DOHH2 (cell line): Measurements from ENCODE around the gene SYNE1.

Experiments
- H3F3A ChIP-seq: fragments of 200-600 bp; sonication (generic), shearing (Covaris generic); 2 replicates; pipeline ENCODE4 v1.6.0; 2016; ENCODE audit warnings: antibody characterized with exemption, mild to moderate bottlenecking; ENCODE audit not compliant: control insufficient read depth, insufficient read depth
- H3K27ac ChIP-seq: fragments of 200-600 bp; sonication (generic); 2 replicates; pipeline ENCODE4 v1.5.1; 2014; ENCODE audit warnings: low read depth, mild to moderate bottlenecking, low read length, moderate library complexity
- H3K27me3 ChIP-seq: fragments of 200-600 bp; sonication (generic); 2 replicates; pipeline ENCODE4 v1.6.1; 2014; ENCODE audit warnings: mild to moderate bottlenecking, low read length, mixed read lengths; ENCODE audit not compliant: control insufficient read depth
- H3K36me3 ChIP-seq: fragments of 200-600 bp; sonication (generic); 2 replicates; pipeline ENCODE4 v1.6.1; 2014; ENCODE audit warnings: mild to moderate bottlenecking, low read length, moderate library complexity, mixed read lengths; ENCODE audit not compliant: control insufficient read depth
- H3K4me1 ChIP-seq: fragments of 200-600 bp; sonication (generic); 2 replicates; pipeline ENCODE4 v1.6.1; 2014; ENCODE audit warnings: mild to moderate bottlenecking, low read length, mixed read lengths; ENCODE audit not compliant: control insufficient read depth
- H3K4me2 ChIP-seq: fragments of 200-600 bp; sonication (generic); 2 replicates; pipeline ENCODE4 v1.6.0; 2014; ENCODE audit warnings: mild to moderate bottlenecking, low read length, moderate library complexity
- H3K4me3 ChIP-seq: fragments of 200-600 bp; sonication (generic); 2 replicates; pipeline ENCODE4 v1.5.1; 2014; ENCODE audit warnings: mild to moderate bottlenecking, low read length, mixed read lengths
- H3K79me2 ChIP-seq: fragments of 200-600 bp; sonication (generic); 2 replicates; pipeline ENCODE4 v1.6.1; 2014; ENCODE audit warnings: mild to moderate bottlenecking, low read length, mixed read lengths; ENCODE audit not compliant: control insufficient read depth
- H3K9me2 ChIP-seq: fragments of 200-600 bp; sonication (generic); replicated peaks from 2 replicates; pipeline ENCODE4 v1.6.1; 2014; ENCODE audit warnings: mild to moderate bottlenecking, low read length, mixed read lengths; ENCODE audit not compliant: control insufficient read depth
- H3K9me3 ChIP-seq: fragments of 200-600 bp; sonication (generic); 2 replicates; pipeline ENCODE4 v1.6.1; 2014; ENCODE audit warnings: antibody characterized with exemption, low read length, mixed read lengths; ENCODE audit not compliant: control insufficient read depth, insufficient read depth
- H4K20me1 ChIP-seq: fragments of 200-600 bp; sonication (generic); 2 replicates; pipeline ENCODE4 v1.6.0; 2014; ENCODE audit warnings: low read depth, mild to moderate bottlenecking, antibody characterized with exemption, low read length, moderate library complexity; ENCODE audit not compliant: control insufficient read depth, insufficient read depth
- EZH2phosphoT487 ChIP-seq: fragments of 200-600 bp; sonication (generic); IDR thresholded peaks from 2 replicates; pipeline ENCODE4 v1.6.1; 2017; ENCODE audit warnings: borderline replicate concordance, mild to moderate bottlenecking, antibody characterized with exemption, low read length, moderate library complexity, mixed read lengths
- TF ChIP-seq, protein P1 (sequence below): fragments of 200-600 bp; sonication (generic); IDR thresholded peaks from one replicate; pipeline ENCODE4 v1.5.1; 2014; ENCODE audit warnings: antibody characterized with exemption, mild to moderate bottlenecking, low read depth, low read length; ENCODE audit not compliant: poor library complexity, severe bottlenecking

Gene SYNE1

DNA sequence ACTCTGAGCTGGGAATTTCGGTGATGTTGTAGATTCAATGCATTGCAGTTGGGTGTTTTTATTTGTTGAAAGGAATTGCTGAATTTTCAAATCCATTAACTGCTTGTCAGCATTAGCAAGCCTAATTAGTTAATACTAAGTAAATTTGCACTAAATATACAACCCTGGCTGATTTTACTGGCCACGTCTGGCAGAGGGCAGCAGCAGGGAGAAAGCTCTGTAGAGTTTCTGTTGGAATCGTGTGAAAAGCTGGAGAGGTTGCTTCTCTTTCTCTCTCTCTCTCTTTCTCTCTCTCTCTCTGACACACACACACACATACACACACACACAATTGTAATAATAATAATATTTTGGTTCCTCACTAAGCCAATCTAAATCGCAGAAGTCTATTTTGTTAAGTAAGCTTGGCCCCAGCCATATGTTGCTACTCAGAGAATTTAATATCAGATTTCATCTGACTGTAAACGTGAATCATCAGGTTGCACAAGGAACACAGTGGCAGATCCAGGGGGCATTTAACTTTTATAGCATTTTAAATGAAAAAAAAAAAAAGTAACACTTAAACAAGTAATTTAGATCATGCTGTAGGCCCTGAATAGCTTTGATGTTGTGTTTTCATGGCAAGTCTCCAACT lies 540.2 kb downstream of the SYNE1 start:
- Histone ChIP-seq H3K9me3 (no peaks in the 10 kb centered on the region), H3K27me3 (no peaks in the 10 kb centered on the region), H3K4me3 (no peak overlapping the region), H3K79me2 (no peaks in the 10 kb centered on the region), H4K20me1 (no peaks in the 10 kb centered on the region), H3F3A (no peaks in the 10 kb centered on the region), H3K9me2 (no peaks in the 10 kb centered on the region), H3K36me3 (no peaks in the 10 kb centered on the region), H3K4me2 (no peak overlapping the region), H3K4me1 (no peaks in the 10 kb centered on the region), H3K27ac (no peak overlapping the region)
- TF ChIP-seq, protein P1, sequence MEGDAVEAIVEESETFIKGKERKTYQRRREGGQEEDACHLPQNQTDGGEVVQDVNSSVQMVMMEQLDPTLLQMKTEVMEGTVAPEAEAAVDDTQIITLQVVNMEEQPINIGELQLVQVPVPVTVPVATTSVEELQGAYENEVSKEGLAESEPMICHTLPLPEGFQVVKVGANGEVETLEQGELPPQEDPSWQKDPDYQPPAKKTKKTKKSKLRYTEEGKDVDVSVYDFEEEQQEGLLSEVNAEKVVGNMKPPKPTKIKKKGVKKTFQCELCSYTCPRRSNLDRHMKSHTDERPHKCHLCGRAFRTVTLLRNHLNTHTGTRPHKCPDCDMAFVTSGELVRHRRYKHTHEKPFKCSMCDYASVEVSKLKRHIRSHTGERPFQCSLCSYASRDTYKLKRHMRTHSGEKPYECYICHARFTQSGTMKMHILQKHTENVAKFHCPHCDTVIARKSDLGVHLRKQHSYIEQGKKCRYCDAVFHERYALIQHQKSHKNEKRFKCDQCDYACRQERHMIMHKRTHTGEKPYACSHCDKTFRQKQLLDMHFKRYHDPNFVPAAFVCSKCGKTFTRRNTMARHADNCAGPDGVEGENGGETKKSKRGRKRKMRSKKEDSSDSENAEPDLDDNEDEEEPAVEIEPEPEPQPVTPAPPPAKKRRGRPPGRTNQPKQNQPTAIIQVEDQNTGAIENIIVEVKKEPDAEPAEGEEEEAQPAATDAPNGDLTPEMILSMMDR, result no peak
- TF ChIP-seq EZH2phosphoT487, result no peak

DNA sequence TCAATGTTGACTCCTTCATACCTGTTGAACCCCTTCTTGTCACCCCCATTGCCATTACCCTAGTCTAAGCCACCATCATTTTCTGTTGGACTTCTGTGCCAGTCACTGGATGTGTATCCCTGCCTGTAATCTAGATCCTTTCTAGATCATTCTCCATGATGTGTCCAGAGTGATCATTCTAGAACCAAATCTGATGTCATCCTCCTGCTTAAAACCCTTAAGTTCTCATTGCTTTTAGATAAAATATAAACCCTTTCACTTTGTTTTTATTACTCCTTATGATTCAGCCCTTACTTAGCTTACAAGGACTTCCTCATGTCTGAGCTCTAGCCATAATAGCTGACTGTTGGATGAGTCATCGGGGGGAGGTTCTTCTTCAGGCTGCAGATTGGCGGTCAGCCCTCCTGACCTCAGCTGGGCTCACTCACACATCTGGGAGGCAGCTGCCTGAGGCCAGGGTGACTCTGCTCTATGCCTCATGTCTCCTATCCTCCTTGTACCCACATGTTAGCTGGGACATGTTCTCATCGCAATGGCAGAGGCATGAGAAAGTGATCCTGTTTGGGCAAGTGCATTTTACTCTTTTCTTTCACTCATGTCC lies 542.1 kb downstream of the SYNE1 start:
- Histone ChIP-seq H3K36me3 (no peaks in the 10 kb centered on the region), H4K20me1 (no peaks in the 10 kb centered on the region), H3F3A (no peaks in the 10 kb centered on the region), H3K4me2 (no peak overlapping the region), H3K9me3 (no peaks in the 10 kb centered on the region), H3K27ac (no peak overlapping the region), H3K79me2 (no peaks in the 10 kb centered on the region), H3K4me3 (no peak overlapping the region), H3K4me1 (no peaks in the 10 kb centered on the region), H3K27me3 (no peaks in the 10 kb centered on the region), H3K9me2 (no peaks in the 10 kb centered on the region)
- TF ChIP-seq, protein P1, result no peak
- no peak for TF ChIP-seq EZH2phosphoT487

DNA sequence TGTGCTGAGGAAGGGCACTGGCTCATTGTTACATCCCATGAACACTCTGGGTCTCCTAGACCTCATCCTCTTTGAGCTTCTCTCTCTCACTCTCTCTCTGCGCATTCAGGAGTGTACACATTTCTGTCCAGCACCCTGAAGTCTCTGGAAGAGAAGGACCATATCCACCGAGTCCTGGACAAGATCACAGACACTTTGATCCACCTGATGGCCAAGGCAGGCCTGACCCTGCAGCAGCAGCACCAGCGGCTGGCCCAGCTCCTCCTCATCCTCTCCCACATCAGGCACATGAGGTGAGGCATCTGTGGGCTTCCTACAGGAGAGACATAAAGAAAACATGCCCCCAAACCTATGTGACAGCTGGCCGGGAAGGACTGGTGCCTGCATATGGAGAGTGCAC lies 542.9 kb downstream of the SYNE1 start:
- no peaks in the 10 kb centered on the region for H3K79me2 ChIP-seq
- H3K27me3 ChIP-seq, result no peaks in the 10 kb centered on the region
- H4K20me1 ChIP-seq, result no peaks in the 10 kb centered on the region
- H3K9me2 ChIP-seq, result no peaks in the 10 kb centered on the region
- H3F3A ChIP-seq, result no peaks in the 10 kb centered on the region
- no peak for TF ChIP-seq EZH2phosphoT487
- TF ChIP-seq, protein P1, result no peak
- H3K36me3 ChIP-seq, result no peaks in the 10 kb centered on the region
- H3K4me2 ChIP-seq, result no peak overlapping the region
- no peak overlapping the region for H3K4me3 ChIP-seq
- H3K4me1 ChIP-seq, result no peaks in the 10 kb centered on the region
- H3K9me3 ChIP-seq, result no peaks in the 10 kb centered on the region
- H3K27ac ChIP-seq, result no peak overlapping the region
